GM12873 (cell line): ENCODE data around the gene ADGRF1.

ENCODE experiments used
- TF ChIP-seq, protein P1 (sequence below): IDR thresholded peaks from 2 replicates; pipeline ENCODE4 v1.5.1; 2012; ENCODE audit warnings: low read depth, mild to moderate bottlenecking, moderate library complexity, low read length, control low read depth; ENCODE audit not compliant: insufficient read depth; ENCODE audit errors: missing control alignments

ADGRF1 gene

GRCh38 chr6:47059216-47059885, 17.2 kb upstream of the ADGRF1 start:
- TF ChIP-seq, protein P1, sequence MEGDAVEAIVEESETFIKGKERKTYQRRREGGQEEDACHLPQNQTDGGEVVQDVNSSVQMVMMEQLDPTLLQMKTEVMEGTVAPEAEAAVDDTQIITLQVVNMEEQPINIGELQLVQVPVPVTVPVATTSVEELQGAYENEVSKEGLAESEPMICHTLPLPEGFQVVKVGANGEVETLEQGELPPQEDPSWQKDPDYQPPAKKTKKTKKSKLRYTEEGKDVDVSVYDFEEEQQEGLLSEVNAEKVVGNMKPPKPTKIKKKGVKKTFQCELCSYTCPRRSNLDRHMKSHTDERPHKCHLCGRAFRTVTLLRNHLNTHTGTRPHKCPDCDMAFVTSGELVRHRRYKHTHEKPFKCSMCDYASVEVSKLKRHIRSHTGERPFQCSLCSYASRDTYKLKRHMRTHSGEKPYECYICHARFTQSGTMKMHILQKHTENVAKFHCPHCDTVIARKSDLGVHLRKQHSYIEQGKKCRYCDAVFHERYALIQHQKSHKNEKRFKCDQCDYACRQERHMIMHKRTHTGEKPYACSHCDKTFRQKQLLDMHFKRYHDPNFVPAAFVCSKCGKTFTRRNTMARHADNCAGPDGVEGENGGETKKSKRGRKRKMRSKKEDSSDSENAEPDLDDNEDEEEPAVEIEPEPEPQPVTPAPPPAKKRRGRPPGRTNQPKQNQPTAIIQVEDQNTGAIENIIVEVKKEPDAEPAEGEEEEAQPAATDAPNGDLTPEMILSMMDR: no peak

DNA sequence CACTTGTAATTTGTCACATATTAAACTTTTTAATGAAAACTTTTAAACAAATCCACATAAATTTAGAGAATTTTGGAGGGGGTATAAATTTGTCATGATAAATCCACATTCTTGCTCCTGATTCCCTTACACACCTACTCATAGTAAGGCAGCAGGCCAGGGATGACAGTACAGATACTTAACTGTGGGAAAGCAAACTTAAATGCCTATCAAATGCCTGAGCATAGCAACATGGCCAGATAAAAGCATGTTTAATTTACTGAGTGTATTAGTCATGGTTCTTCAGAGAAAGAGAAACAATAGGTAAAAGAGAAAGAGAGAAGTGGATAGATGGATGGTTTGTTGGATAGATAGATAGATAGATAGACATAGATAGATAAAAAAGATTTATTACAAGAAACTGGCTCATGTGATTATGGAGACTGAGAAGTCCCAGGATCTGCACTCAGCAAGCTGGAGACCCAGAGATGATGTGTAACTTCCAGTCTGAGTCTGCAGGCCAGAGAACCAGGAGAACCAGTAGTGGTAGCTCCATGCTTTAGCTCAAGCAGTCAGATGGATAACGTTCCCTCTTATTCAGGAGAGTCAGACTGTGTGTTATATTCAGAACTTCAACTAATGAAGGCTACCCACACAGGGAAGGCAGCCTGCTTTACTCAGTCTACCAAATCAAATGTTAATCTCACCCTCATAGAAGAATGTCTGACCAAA, 15.9 kb upstream of the ADGRF1 start:
- TF ChIP-seq, protein P1: no peak

DNA sequence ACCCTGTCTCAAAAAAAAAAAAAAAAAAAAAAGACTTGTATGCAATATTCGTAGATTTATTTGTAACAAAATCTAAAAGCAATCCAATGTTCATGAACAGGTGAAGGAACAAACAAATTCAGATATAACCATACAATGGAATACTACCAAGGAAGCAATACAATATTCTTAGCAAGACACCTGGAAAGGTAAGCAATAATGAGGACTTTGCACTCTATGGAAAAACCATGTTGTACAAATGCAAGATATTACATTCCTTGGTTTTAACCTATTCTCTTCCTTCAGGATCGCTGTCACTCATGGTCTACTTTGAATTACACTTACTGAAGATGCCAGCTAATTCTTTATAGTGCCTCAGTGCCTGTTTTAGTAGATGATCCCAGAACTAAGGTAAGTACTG, 14.7 kb upstream of the ADGRF1 start:
- TF ChIP-seq, protein P1: no peak

DNA sequence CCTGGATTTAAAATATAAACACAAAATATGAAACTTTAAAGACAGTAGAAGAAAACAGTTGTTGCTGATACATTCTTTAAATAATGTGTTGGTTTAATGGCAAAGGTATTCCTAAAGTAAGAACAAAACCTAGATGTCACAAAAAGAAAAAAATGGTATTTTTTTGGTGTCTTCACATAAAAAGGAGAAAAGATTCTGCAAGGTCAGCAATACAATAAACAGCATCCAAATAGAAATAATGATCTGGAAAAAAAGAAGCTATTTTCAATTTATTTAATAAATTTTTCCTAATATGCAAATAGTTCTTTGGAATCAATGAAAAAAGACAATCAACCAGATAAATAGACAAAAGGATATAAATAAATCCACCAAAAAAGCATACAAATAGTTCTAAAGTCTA, 6.5 kb upstream of the ADGRF1 start:
- TF ChIP-seq, protein P1: no peak

DNA sequence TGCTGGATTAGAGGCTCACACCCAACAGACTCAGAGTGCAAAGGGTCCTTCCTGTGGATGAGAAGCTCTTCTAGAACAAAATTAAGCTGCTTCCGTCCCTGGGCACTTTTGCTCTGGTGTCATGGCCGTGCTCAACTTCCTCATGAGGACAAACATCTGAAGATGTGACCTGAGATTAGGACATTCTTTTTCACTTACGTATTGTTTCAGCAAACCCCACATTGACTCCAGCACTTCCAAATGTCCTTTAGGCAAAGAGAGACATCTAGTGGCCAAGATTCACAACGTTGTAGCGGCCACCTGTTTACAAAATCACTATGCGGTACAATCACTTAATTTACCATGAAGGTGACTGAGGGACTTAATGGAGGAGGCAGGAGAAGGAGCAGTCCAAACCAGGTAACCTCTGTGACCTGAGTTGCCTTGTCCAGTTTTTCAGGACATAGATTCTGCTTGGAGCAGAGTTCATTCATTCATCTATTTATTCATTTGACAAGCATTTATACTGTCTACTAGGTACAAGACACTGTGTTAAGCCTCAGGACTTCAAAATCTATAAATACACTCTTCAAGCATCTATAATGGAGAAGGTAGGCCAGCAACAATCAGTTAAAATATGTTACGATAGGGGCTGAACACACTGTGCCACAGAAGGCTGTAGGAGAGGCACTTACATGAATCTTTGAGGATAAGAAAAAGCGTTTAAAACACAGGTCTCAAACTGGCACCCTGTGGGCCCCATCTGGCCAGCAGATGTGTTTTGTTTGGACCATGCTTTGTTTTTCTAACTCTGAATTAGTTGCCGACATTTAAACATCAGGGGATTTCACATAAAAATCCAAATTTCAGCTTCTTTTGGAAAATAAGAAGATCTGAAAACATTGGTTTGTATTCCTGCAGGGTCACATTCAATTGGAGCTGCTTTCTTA, 5.6 kb upstream of the ADGRF1 start:
- TF ChIP-seq, protein P1: peak; percentile 83

- TF ChIP-seq, protein P1: no peak
Measured at GRCh38 chr6:47047097-47047478, 5.0 kb upstream of the ADGRF1 start.

- TF ChIP-seq, protein P1: no peak
Measured at GRCh38 chr6:47044397-47044796, 2.3 kb upstream of the ADGRF1 start.
